ENCODE data around the gene CYSTM1. TPM values are rescaled to one million over a fixed set of nuclear protein-coding genes. Genes with fewer than 3 reads are reported as not detected.
A peak's percentile ranks its signal among the peaks of the same experiment; 100 is the strongest.

CYSTM1 gene
- total and polyA plus RNA-seq, 7 donors, result 193 to 601 (median 297) TPM

DNA sequence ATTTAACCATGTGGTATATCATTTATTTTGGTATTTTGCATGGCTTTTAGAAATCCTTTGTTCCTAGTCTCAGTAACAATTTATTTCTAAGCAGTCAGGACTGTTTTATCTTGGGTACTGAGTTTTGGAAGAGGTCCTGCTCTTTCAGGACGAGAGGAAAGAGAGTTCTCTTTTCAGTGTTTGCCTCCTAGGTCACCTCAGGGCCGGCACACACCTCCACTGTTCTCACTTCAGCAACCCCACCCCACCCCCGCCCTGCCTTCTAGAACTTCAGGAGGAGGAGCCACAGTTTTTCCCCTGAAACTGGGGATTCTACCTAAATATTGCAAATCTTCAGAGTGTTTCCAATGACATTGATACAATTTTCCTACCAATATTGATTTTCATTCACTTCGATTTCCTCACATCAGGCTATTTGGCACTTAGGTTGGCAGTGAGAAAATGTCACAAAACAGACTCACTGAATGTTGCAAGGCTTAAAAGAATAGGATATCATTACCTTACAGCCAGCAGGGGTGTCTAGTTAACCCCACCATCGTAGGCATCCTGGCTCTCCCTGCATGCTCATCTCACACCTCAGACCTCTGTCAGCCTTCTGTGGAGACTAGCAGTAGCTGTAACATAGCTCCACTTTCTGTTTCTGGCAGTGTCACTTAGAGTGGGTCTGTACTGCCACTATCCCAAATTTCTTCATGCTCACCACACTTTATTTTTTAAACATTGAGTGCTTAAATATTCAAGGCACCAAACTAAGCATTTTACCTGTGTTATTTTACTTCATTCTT is 43.8 kb upstream of the CYSTM1 start:
- 60 to 68% (median 66%) methylated on average over 5 of the region's 5 CpGs for WGBS, 3 donors
- Histone ChIP-seq H3K36me3 (ENCODE audit: insufficient read depth in 1 of 2, low read depth in 1 of 2) (no peaks in the 10 kb centered on the region), H3K4me3 (no peak overlapping the region), H3K27ac (peak overlapping the region; percentile 9), H3K27me3 (ENCODE audit: insufficient read depth in 3 of 3, low read length in 2 of 3) (no peaks in the 10 kb centered on the region), H3K9me3 (no peaks in the 10 kb centered on the region), H3K4me1 (peaks cover 27% of the 10 kb centered on the region)
- intact Hi-C loops (cut with DNase I), result no loop called here
- TF ChIP-seq, protein P1, sequence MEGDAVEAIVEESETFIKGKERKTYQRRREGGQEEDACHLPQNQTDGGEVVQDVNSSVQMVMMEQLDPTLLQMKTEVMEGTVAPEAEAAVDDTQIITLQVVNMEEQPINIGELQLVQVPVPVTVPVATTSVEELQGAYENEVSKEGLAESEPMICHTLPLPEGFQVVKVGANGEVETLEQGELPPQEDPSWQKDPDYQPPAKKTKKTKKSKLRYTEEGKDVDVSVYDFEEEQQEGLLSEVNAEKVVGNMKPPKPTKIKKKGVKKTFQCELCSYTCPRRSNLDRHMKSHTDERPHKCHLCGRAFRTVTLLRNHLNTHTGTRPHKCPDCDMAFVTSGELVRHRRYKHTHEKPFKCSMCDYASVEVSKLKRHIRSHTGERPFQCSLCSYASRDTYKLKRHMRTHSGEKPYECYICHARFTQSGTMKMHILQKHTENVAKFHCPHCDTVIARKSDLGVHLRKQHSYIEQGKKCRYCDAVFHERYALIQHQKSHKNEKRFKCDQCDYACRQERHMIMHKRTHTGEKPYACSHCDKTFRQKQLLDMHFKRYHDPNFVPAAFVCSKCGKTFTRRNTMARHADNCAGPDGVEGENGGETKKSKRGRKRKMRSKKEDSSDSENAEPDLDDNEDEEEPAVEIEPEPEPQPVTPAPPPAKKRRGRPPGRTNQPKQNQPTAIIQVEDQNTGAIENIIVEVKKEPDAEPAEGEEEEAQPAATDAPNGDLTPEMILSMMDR (IDR thresholded peaks at IDR 0.05), result no peak
- ATAC-seq (no peak), DNase-seq (no peak)

DNA sequence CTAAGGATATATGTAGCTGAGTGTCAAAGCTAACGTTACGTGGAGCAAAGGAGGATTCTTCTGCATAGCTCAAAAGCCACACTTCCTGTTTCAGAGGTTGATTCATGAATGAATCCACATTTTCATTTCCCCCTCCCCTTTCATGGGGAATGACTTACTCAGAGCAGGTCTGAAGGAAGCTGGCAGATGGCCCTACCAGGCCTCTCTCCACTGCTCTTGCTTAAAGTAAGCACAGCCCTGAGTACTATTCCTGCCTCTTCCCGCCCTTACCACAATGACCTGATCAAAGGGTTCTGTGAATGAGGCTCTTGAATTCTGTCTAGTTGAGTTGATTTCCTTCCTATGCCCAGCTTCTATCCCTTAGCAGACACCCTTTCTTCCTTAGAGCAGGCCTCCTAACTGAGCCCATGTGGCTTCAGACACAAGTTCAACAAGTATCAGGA is 43.0 kb upstream of the CYSTM1 start:
- WGBS, 3 donors, result 60 to 66% (median 64%) methylated on average over 3 of the region's 3 CpGs
- ATAC-seq, result peak; percentile 43 to 74 (median 64)
- Histone ChIP-seq H3K36me3 (ENCODE audit: insufficient read depth in 1 of 2, low read depth in 1 of 2) (no peaks in the 10 kb centered on the region), H3K27ac (peak overlapping the region; percentile 9), H3K27me3 (ENCODE audit: insufficient read depth in 3 of 3, low read length in 2 of 3) (no peaks in the 10 kb centered on the region), H3K4me3 (no peak overlapping the region), H3K9me3 (no peaks in the 10 kb centered on the region), H3K4me1 (peaks cover 27% of the 10 kb centered on the region)
- TF ChIP-seq, protein P1 (IDR thresholded peaks at IDR 0.05), result no peak
- intact Hi-C loops (cut with DNase I), result no loop called here
- peak in 1 of 2 donors; percentile 44 for DNase-seq

DNA sequence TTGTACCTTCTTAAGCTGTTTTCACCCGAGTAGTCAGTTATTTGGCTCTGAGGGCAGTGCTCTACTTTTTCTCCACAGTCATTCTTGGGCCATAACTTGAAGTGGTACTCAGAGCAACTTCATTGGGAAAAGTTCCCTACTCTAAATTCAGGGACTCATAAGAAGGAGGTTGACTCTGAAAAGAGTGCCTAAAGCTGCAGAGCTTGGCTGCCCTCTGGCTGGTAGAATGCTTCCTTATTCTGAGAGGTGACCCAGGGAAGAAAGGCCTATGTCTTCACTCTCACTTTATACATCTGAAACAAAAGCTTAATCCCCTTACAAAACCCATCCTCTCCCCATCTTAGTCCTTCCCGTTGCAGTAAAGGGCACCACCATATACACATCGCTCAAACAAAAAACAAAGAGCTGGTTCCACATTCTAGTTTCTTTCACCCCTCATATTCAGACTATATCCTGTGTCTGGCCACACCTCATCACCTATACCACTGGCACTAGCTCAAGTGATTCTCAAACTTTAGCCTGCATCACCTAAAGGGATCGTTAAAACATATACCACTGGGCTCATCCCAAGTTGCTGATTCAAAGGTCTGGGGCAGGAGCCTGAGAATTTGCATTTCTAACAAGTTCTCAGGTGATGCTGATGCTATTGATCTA is 41.3 kb upstream of the CYSTM1 start:
- no peak for DNase-seq
- H3K4me3 ChIP-seq, result no peak overlapping the region
- no peak for ATAC-seq
- WGBS, 3 donors, result 79 to 93% (median 82%) methylated on average over 4 of the region's 4 CpGs
- intact Hi-C loops (cut with DNase I), result no loop called here
- no peaks in the 10 kb centered on the region for H3K36me3 ChIP-seq (ENCODE audit: insufficient read depth in 1 of 2, low read depth in 1 of 2)
- no peaks in the 10 kb centered on the region for H3K27me3 ChIP-seq (ENCODE audit: insufficient read depth in 3 of 3, low read length in 2 of 3)
- H3K4me1 ChIP-seq, result peaks cover 21% of the 10 kb centered on the region
- TF ChIP-seq, protein P1 (IDR thresholded peaks at IDR 0.05), result no peak
- no peaks in the 10 kb centered on the region for H3K9me3 ChIP-seq
- H3K27ac ChIP-seq, result no peak overlapping the region

DNA sequence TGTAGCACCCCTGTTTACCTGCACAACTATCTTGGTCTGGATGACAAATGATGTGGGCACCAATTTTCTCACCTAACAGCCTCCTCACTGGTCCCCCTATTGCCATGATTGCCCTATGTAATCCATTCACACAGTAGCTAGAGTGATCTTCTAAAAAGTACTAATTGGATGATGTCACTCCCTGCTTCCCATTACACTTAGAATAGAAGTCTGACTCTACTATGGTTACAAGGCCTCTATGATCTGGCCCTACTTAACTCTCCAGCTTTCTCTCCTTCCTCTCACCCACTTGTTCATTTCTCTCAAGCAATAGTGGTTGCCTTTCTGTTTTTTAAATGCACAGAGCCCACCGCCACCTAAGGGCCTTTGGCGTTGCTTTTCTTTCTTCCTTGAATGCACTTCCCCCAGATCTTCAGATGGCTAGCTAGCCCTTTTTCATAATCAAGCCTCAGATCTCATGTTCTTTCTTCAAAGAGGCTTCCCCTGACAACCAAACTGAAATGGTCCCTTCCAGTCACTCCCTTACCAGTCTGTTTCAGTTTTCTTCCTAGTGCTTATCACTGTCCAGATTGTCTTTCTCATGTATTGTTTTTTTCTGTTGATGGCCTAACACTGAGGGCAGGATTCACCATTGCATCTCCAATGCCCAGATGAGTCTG is 40.6 kb upstream of the CYSTM1 start:
- H3K36me3 ChIP-seq (ENCODE audit: insufficient read depth in 1 of 2, low read depth in 1 of 2), result no peaks in the 10 kb centered on the region
- H3K9me3 ChIP-seq, result no peaks in the 10 kb centered on the region
- H3K4me1 ChIP-seq, result peaks cover 21% of the 10 kb centered on the region
- no peak overlapping the region for H3K4me3 ChIP-seq
- DNase-seq (no peak), ATAC-seq (peak in 2 of 4 donors; percentile 39 to 43)
- intact Hi-C loops (cut with DNase I), result no loop called here
- TF ChIP-seq, protein P1 (IDR thresholded peaks at IDR 0.05), result no peak
- WGBS, 3 donors, result 94 to 96% (median 95%) methylated on average over 2 of the region's 2 CpGs
- H3K27me3 ChIP-seq (ENCODE audit: insufficient read depth in 3 of 3, low read length in 2 of 3), result no peaks in the 10 kb centered on the region
- H3K27ac ChIP-seq, result no peak overlapping the region
